Kidney (tissue), 14 donors: ENCODE results near the gene RBM26. TPM values are rescaled to one million over a fixed set of nuclear protein-coding genes. Genes with fewer than 3 reads are reported as not detected.

Experiments used
- DNase-seq, 5 donors: peaks; one replicate each; pipeline ENCODE4 v3.0.0-alpha.2; 2013 to 2020
- FAIRE-seq: peaks from 2 replicates; lab custom pipeline; 2012; peaks lifted over from hg19 to GRCh38; lab: Jason Lieb, UNC
- H3K27ac ChIP-seq, 2 donors: one replicate each; pipeline ENCODE4 v1.7.0; 2013; ENCODE audit warnings: low read depth in 2 of 2, low read length in 2 of 2, inconsistent platforms in 1 of 2
- H3K27me3 ChIP-seq: one replicate; pipeline ENCODE4 v1.7.1; 2013; ENCODE audit warnings: low read length, inconsistent platforms; ENCODE audit not compliant: control insufficient read depth, insufficient read depth
- H3K36me3 ChIP-seq, 3 donors: one replicate each; pipeline versions ENCODE4 v1.7.0 to v1.7.1; 2013; ENCODE audit warnings: low read length in 3 of 3, control low read depth in 1 of 3, inconsistent platforms in 1 of 3; ENCODE audit not compliant: insufficient read depth in 3 of 3, control insufficient read depth in 2 of 3
- H3K4me1 ChIP-seq, 3 donors: one replicate each; pipeline versions ENCODE4 v1.7.0 to v1.7.1; 2013; ENCODE audit warnings: low read length in 3 of 3, inconsistent platforms in 1 of 3, low read depth in 1 of 3; ENCODE audit not compliant: control insufficient read depth in 2 of 3, insufficient read depth in 2 of 3
- H3K4me3 ChIP-seq, 3 donors: one replicate each; pipeline versions ENCODE4 v1.7.0 to v1.8.1; 2013; ENCODE audit warnings: low read length in 3 of 3, control low read depth in 1 of 3, inconsistent platforms in 1 of 3
- H3K9ac ChIP-seq, 3 donors: one replicate each; pipeline versions ENCODE4 v1.7.0 to v1.7.1; 2013; ENCODE audit warnings: low read length in 3 of 3, control low read depth in 1 of 3, inconsistent platforms in 1 of 3
- H3K9me3 ChIP-seq, 3 donors: one replicate each; pipeline versions ENCODE4 v1.7.0 to v1.7.1; 2013; ENCODE audit warnings: low read length in 3 of 3, control low read depth in 1 of 3, inconsistent platforms in 1 of 3; ENCODE audit not compliant: control insufficient read depth in 2 of 3, insufficient read depth in 1 of 3
- intact Hi-C: fragments of 100-400 bp; cut with DNase I; formaldehyde crosslinking; loops from one replicate; pipeline ENCODE4 v1.11.1; 2022
- polyA plus RNA-seq: library from polyadenylated mRNA; stranded (reverse); fragments of 350-450 nt; fragmentation: Illumina TruSeq; extraction: RNeasy Lipid Tissue Mini Kit (QIAGEN cat#74804); gene quantifications from one replicate; pipeline ENCODE4 v1.2.3, GENCODE V29; 2014; ENCODE audit warnings: low read depth, low replicate concordance; ENCODE audit not compliant: insufficient read depth
- total RNA-seq: library from RNA; stranded (reverse); fragmentation: NEBNext Ultra II Directional; extraction: Animal tissue kit (Norgen Biotek cat#: 25700); gene quantifications from one replicate; pipeline ENCODE4 v1.2.1, GENCODE V29; 2021
- TF ChIP-seq, protein P1 (sequence below): IDR thresholded peaks from 3 replicates; pipeline ENCODE4 v1.5.1; 2012; ENCODE audit warnings: mild to moderate bottlenecking, moderate library complexity, borderline replicate concordance; ENCODE audit not compliant: insufficient read depth; ENCODE audit errors: extremely low read depth
- donor health status: control.
- donor health status: control.
- donor health status: control.
- donor health status: control.
- donor health status: control.
- donor health status: DM: yes; HTN: yes; CAD: no.
- donor health status: Normal renal cell carcinoma (clear cell type).

RBM26 gene
- total and polyA plus RNA-seq, 2 donors from 2014 or later = 14.5 to 39.2 TPM

DNA sequence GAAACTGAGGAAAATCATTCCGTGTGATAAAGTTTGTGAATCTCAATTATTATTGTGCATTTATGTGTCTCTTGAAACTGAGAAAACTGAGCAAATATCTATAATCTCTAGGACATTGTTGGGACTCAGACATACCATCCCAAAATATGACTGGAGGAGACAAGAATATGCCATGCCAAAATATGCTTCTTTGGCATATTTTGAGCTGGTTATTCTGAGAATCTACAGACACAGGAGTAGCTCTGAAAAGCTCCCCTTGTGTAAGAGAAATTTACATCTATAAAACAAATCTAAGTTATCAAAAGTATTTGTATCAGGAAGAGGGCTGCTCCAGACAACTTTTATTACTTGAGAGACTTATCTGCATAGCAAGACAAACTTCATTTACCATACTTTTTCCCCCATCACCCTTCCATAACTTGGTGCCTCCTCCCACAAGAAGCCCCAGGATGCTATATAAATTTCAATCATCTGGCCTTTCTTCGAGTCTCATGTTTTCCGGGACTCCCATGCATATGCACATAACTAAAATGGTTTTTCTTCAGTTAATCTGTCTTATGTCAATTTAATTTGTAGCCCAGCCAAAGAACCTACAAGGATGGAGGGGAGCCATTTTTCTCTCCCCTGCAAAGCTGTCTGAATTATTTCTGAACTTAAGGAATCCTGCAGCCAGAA lies 46.3 kb upstream of the RBM26 start:
- no peaks in the 10 kb centered on the region for H3K27me3 ChIP-seq
- TF ChIP-seq, protein P1, sequence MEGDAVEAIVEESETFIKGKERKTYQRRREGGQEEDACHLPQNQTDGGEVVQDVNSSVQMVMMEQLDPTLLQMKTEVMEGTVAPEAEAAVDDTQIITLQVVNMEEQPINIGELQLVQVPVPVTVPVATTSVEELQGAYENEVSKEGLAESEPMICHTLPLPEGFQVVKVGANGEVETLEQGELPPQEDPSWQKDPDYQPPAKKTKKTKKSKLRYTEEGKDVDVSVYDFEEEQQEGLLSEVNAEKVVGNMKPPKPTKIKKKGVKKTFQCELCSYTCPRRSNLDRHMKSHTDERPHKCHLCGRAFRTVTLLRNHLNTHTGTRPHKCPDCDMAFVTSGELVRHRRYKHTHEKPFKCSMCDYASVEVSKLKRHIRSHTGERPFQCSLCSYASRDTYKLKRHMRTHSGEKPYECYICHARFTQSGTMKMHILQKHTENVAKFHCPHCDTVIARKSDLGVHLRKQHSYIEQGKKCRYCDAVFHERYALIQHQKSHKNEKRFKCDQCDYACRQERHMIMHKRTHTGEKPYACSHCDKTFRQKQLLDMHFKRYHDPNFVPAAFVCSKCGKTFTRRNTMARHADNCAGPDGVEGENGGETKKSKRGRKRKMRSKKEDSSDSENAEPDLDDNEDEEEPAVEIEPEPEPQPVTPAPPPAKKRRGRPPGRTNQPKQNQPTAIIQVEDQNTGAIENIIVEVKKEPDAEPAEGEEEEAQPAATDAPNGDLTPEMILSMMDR = no peak
- intact Hi-C loops = no loop called here

DNA sequence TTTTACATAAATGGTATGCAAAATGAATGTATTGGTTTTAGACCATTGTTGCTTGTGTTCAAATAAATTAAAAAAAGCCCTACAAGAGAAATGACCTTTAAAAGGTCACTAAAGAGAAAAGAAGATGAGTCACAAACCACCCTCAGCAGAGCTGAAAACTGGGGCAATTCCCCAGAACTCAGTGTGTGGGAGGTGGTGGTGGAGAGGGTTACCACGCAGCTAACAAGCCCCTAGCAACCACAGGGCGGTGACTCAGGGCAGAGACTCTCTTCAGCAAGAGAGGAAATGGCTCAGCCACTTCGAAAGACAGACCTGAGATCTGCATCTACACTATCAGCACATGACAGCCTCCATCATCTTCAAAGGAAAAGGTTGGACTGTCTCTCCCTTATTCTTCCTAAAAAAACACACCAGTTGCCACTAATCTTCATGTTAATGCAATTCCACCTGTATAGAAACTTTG lies 45.5 kb upstream of the RBM26 start:
- no peak for FAIRE-seq
- H3K27ac ChIP-seq = no peak overlapping the region
- no peak overlapping the region for H3K4me3 ChIP-seq
- H3K9ac ChIP-seq = no peak overlapping the region
- TF ChIP-seq, protein P1 = no peak
- H3K9me3 ChIP-seq = no peaks in the 10 kb centered on the region
- intact Hi-C loops = no loop called here
- no peaks in the 10 kb centered on the region for H3K4me1 ChIP-seq
- no peak for DNase-seq
- H3K36me3 ChIP-seq = no peaks in the 10 kb centered on the region
- H3K27me3 ChIP-seq = no peaks in the 10 kb centered on the region

More for the DNA sequence above, 46.3 kb upstream of the RBM26 start:
- no peak overlapping the region for H3K4me3 ChIP-seq
- no peaks in the 10 kb centered on the region for H3K9me3 ChIP-seq
- no peak for DNase-seq
- no peak overlapping the region for H3K27ac ChIP-seq
- no peaks in the 10 kb centered on the region for H3K4me1 ChIP-seq
- no peak for FAIRE-seq
- no peak overlapping the region for H3K9ac ChIP-seq
- no peaks in the 10 kb centered on the region for H3K36me3 ChIP-seq

DNA sequence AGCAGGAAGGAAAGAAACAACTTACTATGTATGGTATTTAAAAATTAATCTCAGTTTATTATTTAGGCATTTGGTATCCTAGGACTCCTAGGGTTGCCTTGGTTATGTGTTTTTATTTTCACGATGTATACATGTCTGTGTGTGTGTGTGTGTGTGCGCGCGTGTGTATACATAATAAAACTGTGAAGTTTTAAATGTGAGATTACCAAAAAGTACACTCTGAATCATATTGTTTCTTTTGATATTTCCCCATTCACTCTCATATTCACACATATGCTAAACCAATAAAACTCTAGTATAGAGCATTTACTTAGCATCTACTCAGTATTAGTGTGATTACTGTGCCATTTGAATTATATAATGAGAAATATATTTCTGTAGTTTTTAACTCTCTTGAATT lies 44.1 kb upstream of the RBM26 start:
- Histone ChIP-seq H3K4me1 (no peaks in the 10 kb centered on the region), H3K9me3 (no peaks in the 10 kb centered on the region), H3K4me3 (no peak overlapping the region), H3K27me3 (no peaks in the 10 kb centered on the region), H3K36me3 (no peaks in the 10 kb centered on the region), H3K27ac (no peak overlapping the region), H3K9ac (no peak overlapping the region)
- intact Hi-C loops = no loop called here
- FAIRE-seq = no peak
- TF ChIP-seq, protein P1 = no peak
- DNase-seq = no peak
